ENCODE data around the gene BRCA1.

The BRCA1 gene

DNA sequence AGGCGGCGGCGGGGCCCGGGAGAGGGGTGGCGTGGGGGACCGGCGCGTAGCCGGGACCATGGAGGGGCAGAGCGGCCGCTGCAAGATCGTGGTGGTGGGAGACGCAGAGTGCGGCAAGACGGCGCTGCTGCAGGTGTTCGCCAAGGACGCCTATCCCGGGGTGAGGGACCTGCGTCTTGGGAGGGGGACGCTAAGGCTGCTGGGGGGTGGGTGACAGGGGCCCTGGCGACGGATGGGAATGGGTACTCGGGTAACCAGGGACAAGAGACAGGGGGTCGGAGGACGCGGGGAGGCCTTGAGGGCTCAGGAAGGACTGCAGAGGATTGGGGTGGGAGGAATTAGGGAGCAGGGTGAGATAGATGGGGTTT, 99.9 kb downstream of the BRCA1 start:
- DNase-seq (ENCODE audit: low spot score), result no peak

DNA sequence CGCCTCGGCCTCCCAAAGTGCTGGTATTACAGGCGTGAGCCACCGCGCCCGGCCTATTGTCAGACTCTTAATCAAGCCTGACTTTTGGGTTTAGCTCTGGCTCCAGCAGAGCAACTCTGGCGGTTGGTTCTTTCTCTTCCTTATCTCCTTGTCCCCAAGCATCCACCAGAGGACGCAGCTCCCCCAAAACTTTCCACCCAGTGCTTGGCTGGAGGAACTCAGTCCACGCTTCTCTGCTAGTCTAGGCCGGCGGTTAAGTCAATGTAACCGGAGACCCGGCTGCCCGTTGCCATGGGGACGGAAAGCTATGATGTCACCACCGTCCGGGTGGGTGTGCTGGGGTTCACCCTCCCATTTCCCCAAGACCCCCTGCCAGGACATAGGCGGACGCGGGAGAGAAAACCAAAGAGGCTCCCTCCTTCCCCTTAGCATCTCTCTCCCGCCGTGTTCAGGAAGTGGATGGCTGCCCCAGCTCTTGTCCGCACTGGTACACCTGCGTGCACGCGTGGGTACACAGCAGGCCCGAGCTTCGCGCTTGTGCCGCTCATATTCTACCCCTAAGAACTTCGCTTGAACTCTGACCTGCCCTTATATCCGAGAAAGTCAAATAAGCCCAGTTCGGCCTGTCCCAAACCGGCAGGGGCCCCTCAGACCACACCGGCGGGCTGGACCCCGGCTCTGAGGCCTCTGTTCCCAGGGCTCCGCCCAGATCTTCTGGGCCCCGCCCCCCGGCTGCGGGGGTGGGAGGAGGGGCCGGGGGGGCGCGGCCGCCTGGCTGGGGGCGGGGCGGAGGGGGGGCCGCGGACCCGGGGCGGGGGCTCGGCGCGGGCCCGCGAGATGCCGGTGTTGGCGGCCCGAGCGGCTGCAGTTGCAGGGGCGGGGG, 100.5 kb downstream of the BRCA1 start, which contains the start of gene RND2:
TSS of gene RND2 (plus strand) at position 825 of the 883 bp plus-strand sequence. CDS start 117 bp downstream, outside the sequence.
- DNase-seq (ENCODE audit: low spot score), result peak; percentile 97

DNA sequence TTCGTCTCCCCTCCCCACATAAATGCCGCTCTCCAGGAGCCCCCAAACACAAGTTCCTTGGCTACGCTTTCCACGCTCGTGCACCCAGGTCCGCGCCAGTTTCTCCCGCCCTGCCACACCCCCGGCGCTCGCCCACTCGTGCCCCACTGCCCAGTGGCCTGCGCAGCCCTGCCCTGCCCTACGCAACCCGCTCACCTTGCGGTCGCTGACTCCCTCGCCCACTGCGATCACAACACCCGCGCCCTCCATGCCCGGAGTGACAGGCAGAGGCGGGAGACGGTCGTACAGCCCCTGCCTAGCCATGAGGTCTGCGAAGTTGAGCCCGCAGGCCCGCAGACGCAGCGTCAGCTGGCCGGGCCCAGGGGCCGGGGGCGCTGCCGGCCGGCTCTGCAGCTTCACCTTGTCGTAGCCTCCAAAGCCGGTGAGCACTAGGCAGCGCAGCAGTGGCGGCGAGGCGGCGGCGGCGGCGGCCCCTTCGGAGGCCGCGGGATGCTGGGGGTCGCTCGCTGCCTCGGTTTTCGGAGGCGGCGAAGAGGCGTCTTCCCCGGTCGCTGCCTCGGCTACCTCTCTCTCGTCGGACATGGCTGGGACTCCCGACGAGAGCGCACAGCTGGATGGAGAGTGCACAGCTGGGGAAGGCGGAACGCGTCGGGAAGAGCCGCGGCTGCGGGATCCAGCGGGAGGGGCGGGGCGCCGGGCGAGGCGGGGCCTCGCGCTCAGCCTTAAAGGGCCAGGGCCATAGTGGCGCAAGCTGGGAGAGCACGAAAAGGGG, 103.2 kb downstream of the BRCA1 start, which contains the start of gene VAT1:
TSS of gene VAT1 (minus strand) at position 645 of the 772 bp plus-strand sequence. CDS start at position 582, 63 bp downstream.
- peak; percentile 94 for DNase-seq (ENCODE audit: low spot score)

GRCh38 chr17:43020789-43021740, 104.1 kb downstream of the BRCA1 start:
- peak; percentile 91 for DNase-seq (ENCODE audit: low spot score)

- no peak for DNase-seq (ENCODE audit: low spot score)
These were observed 105.0 kb downstream of the BRCA1 start for GRCh38 chr17:43020030-43020621.

DNA sequence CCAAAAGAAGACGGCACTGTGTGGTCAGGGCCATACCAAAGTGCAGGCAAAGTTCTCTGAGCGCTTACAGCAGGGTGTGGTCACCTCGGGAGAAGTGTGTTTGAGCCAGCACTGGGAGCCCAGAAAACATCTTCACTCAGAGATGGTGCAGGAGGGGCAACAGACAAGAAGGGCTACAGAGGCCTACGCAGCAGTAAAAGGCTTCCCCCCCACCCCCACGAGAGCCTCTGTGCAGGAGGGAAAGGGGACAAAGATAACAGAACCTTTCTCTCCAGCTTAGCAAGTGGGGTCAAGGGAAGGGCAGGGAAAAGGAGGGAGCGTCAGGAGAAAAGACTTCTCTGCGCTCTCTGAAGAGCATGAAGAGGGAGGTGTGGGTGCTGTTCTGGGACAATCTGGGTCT, 105.7 kb downstream of the BRCA1 start:
- DNase-seq (ENCODE audit: low spot score), result peak; percentile 38

DNA sequence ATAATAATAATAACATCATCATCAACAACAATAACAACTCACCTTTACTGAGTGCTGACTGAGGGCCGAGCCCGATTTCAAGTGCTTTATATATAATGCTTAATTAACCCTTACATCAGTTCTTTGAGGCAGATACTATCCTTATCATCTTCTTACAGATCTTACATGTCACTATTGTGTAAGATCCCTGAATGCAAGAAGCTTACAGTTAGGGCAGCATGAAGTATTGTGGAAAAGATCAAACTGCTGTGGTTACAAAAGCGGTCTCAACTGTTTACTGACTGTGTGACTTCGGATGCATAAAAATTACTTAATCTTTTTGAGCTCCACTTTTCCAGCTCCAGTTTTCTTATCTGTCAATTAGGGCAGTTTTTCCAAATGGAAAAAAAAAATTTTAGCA, 106.2 kb downstream of the BRCA1 start:
- DNase-seq (ENCODE audit: low spot score), result no peak

GRCh38 chr17:43018008-43018853, 106.9 kb downstream of the BRCA1 start:
- DNase-seq (ENCODE audit: low spot score), result no peak

DNA sequence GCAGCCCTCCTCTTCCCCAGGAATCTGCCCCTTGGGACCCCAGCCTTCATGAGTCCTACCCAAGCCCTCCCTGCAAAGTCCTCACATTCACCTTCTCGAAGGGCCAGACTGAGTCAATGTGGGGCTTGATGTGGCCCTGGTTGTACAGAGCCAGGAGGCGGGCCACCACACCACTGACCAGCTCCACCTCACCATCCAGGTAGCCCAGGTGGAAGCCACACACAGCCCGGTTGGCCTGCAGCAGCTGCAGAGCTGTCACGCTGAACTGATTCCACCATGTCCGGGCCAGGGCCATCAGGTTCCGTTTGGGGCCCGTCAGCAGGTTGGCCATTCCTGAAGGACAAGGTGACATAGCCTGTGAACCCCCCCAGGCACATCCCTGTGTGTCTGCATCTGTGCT, 108.9 kb downstream of the BRCA1 start:
- no peak for DNase-seq (ENCODE audit: low spot score)

GRCh38 chr17:43015579-43015978, 109.6 kb downstream of the BRCA1 start:
- DNase-seq (ENCODE audit: low spot score), result no peak

DNA sequence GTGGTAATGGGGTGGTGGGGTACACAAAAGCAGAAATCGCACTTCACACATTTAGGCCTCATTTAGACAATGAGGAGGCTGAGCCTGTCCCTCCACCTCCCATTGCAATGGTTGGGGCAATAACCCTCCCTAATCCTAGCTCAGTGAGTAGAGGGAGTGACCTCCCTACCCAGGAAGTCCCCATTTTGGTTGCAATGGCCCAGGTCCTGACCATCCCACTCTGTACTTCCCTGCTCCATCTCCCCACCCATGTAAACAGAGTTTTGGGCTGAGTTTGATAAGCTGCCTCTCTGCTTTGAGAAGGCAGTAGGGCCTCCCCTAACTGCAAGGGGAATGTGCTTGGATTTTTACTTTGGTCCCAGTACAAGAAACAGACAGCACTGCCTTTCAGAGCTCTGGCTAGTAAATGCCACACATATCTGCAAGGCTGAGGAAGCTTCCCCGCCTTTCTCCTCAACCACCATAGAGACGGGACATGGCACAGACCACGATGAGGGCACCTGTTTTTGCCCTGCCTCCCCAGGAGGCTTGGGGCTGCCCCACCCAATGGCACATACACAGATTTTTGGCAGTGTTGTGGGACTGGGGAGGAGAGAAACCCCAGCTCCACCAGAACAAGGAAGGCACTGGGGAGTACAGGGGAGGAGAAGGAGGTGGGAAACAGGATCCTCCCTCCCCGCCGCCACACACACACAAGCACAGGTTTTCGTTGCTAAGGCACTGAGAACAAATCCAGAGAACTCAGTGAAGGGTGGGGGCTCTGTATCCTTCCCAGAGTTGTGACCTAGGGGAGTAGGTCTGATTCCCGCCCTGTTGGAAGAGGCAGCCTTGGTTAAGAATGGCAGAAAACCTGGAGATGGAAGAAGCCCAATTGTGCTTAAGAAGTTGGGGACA, 110.3 kb downstream of the BRCA1 start:
- no peak for DNase-seq (ENCODE audit: low spot score)

DNA sequence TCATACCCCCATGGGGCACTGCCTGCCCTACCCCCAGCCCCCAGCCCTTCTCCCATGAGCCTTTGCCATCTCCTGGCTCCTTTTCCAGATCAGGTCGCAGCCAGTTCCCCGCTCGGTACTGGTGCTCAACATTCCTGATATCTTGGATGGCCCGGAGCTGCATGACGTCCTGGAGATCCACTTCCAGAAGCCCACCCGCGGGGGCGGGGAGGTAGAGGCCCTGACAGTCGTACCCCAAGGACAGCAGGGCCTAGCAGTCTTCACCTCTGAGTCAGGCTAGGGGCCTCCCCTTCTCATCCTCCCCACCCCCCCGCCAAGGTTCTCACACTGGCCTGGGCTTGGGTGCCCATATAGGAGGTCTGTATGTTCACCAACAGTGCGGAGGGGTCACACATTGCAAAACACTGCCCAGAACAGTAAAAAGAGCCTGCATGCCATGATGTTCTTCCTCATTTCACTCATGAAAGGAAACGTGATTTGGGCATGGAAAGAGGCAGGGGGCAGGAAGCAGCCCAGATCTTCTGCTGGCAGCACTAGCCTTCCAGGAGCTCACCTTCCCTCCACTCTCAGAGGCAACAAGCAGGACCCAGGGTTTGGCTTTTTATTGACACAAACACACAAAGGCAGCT, 111.0 kb downstream of the BRCA1 start:
- no peak for DNase-seq (ENCODE audit: low spot score)

DNA sequence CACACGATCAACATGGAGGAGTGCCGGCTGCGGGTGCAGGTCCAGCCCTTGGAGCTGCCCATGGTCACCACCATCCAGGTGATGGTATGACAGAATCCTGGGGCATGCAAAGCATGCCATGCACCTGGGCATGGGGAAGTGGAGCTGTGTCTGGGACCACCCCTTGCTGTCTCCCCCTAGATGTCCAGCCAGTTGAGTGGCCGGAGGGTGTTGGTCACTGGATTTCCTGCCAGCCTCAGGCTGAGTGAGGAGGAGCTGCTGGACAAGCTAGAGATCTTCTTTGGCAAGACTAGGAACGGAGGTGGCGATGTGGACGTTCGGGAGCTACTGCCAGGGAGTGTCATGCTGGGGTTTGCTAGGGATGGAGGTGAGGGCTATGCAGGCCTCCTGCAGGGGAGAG, 111.9 kb downstream of the BRCA1 start:
- no peak for DNase-seq (ENCODE audit: low spot score)

- no peak for DNase-seq (ENCODE audit: low spot score)
These were observed 113.3 kb downstream of the BRCA1 start for GRCh38 chr17:43011728-43012472.

DNA sequence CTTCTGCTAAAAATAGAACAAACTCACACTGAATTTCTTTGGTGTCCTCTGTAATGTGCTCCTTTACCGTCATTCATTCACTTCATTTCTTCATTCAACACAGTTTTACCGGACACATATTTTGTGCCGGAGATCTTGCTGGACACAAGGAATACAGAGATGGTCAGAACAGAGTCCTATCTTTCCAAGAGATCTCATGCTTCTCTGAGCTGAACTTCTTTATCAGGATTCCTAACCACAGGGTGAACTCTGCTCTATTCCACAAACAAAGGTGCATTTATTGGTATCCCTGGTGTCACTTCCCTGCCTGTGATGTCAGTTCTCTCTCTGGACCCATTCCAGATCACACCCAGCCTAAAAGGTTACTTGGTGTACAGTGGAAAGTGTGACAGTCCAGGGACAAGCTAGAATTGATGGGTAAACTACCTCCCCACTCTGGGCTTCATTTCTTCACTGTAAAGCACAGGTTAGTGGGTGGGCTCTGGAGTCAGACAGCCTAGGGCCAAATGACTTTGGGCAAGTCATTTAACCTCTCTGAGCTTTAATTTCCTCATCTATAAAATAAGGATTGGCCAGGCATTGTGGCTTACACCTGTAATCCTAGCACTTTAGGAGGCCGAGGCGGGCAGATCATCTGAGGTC, 114.4 kb downstream of the BRCA1 start:
- no peak for DNase-seq (ENCODE audit: low spot score)

- DNase-seq (ENCODE audit: low spot score), result peak; percentile 88
These were observed 118.3 kb downstream of the BRCA1 start, which contains the start of gene IFI35 for GRCh38 chr17:43006639-43007551. IFI35 (plus strand) TSS chr17:43006784; CDS start chr17:43006948, 164 bp downstream.

All from GM03348 (cell line).